Measurements from ENCODE around the gene SNAPC5. TPM values are rescaled to one million over a fixed set of nuclear protein-coding genes. Genes with fewer than 3 reads are reported as not detected.
"Not testable (repeated sequence)": the region's sequence is repeated elsewhere in the genome, so short reads cannot be mapped to it uniquely, and the experiment has no call there.

SNAPC5 gene
- total RNA-seq, 2 donors from 2014 or later = 23.6 to 27.0 TPM

GRCh38 chr15:66462627-66463026 lies 34.9 kb downstream of the SNAPC5 start:
- H3K9me3 ChIP-seq = no peaks in the 10 kb centered on the region
- H3K27ac ChIP-seq = no peak overlapping the region
- no peak overlapping the region for H3K4me3 ChIP-seq
- TF ChIP-seq POLR2A (IDR thresholded peaks at IDR 0.05) = no peak
- TF ChIP-seq, protein P1, sequence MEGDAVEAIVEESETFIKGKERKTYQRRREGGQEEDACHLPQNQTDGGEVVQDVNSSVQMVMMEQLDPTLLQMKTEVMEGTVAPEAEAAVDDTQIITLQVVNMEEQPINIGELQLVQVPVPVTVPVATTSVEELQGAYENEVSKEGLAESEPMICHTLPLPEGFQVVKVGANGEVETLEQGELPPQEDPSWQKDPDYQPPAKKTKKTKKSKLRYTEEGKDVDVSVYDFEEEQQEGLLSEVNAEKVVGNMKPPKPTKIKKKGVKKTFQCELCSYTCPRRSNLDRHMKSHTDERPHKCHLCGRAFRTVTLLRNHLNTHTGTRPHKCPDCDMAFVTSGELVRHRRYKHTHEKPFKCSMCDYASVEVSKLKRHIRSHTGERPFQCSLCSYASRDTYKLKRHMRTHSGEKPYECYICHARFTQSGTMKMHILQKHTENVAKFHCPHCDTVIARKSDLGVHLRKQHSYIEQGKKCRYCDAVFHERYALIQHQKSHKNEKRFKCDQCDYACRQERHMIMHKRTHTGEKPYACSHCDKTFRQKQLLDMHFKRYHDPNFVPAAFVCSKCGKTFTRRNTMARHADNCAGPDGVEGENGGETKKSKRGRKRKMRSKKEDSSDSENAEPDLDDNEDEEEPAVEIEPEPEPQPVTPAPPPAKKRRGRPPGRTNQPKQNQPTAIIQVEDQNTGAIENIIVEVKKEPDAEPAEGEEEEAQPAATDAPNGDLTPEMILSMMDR (IDR thresholded peaks at IDR 0.05) = no peak
- TF ChIP-seq POLR2AphosphoS5 (IDR thresholded peaks at IDR 0.05) = no peak
- intact Hi-C loops (cut with DNase I) = no loop called here
- no peak for DNase-seq (ENCODE audit: low spot score)
- WGBS = 67% methylated on average over 4 of the region's 4 CpGs
- no peaks in the 10 kb centered on the region for H3K27me3 ChIP-seq (replicated peaks; ENCODE audit: insufficient read depth)
- no peaks in the 10 kb centered on the region for H3K4me1 ChIP-seq (replicated peaks)
- no peaks in the 10 kb centered on the region for H3K36me3 ChIP-seq

DNA sequence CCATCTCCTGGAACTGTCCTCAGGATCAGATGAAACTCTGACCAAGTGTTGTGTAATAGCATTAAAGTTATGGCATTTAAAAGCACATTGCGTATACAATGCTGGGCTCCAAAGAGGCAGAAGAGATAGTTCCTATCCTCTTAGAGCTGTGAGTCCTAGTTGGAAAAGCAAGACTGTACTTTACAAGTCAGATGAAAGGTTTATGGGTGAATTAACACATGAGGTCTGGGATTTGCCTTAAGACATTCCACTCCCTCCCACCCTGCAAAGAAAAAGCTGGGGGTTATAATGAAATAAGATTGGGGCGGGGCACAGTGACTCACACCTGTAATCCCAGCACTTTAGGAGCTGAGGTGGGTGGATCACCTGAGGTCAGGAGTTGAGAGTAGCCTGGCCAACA lies 35.6 kb downstream of the SNAPC5 start:
- WGBS = 80% methylated on average over 2 of the region's 2 CpGs
- no peak overlapping the region for H3K27ac ChIP-seq
- no peaks in the 10 kb centered on the region for H3K27me3 ChIP-seq (replicated peaks; ENCODE audit: insufficient read depth)
- TF ChIP-seq POLR2AphosphoS5 (IDR thresholded peaks at IDR 0.05) (no peak), POLR2A (IDR thresholded peaks at IDR 0.05) (no peak)
- TF ChIP-seq, protein P1 (IDR thresholded peaks at IDR 0.05) = no peak
- no peak overlapping the region for H3K4me3 ChIP-seq
- H3K4me1 ChIP-seq (replicated peaks) = no peaks in the 10 kb centered on the region
- DNase-seq (ENCODE audit: low spot score) = no peak
- H3K36me3 ChIP-seq = no peaks in the 10 kb centered on the region
- no peaks in the 10 kb centered on the region for H3K9me3 ChIP-seq
- intact Hi-C loops (cut with DNase I) = no loop called here

DNA sequence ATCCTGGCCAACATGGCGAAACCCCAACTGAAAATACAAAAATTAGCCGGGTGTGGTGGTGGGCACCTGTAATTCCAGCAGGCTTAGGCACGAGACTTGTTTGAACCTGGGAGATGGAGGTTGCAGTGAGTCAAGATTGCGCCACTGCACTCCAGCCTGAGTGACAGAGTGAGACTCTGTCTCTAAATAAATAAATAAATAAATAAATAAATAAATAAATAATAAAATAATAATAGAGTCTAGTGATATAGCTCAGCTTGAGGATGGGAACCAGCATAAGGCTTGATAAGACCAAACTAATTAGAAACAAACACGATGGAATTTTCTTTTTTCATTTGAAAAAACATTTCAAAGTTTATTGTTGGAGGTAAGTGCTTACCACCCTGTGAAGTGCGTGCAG lies 36.3 kb downstream of the SNAPC5 start:
- H3K36me3 ChIP-seq; H3K27ac ChIP-seq; H3K4me3 ChIP-seq; H3K4me1 ChIP-seq (replicated peaks); H3K9me3 ChIP-seq; intact Hi-C loops (cut with DNase I); DNase-seq (ENCODE audit: low spot score); H3K27me3 ChIP-seq (replicated peaks; ENCODE audit: insufficient read depth): not testable (repeated sequence)
- WGBS = 96% methylated on average over 6 of the region's 6 CpGs

GRCh38 chr15:66459818-66460615 lies 37.5 kb downstream of the SNAPC5 start:
- TF ChIP-seq POLR2A (IDR thresholded peaks at IDR 0.05) (no peak), POLR2AphosphoS5 (IDR thresholded peaks at IDR 0.05) (no peak)
- TF ChIP-seq, protein P1 (IDR thresholded peaks at IDR 0.05) = no peak
- Histone ChIP-seq H3K4me1 (replicated peaks) (no peaks in the 10 kb centered on the region), H3K36me3 (no peaks in the 10 kb centered on the region), H3K9me3 (no peaks in the 10 kb centered on the region), H3K27ac (no peak overlapping the region), H3K4me3 (no peak overlapping the region), H3K27me3 (replicated peaks; ENCODE audit: insufficient read depth) (no peaks in the 10 kb centered on the region)
- 86% methylated on average over 3 of the region's 3 CpGs for WGBS
- intact Hi-C loops (cut with DNase I) = no loop called here
- no peak for DNase-seq (ENCODE audit: low spot score)

- no peak for TF ChIP-seq POLR2A (IDR thresholded peaks at IDR 0.05)
- TF ChIP-seq, protein P1 (IDR thresholded peaks at IDR 0.05) = no peak
- TF ChIP-seq POLR2AphosphoS5 (IDR thresholded peaks at IDR 0.05) = no peak
- H3K9me3 ChIP-seq = no peaks in the 10 kb centered on the region
- no peaks in the 10 kb centered on the region for H3K36me3 ChIP-seq
- no peaks in the 10 kb centered on the region for H3K4me1 ChIP-seq (replicated peaks)
- no peak overlapping the region for H3K27ac ChIP-seq
- no peak for DNase-seq (ENCODE audit: low spot score)
- intact Hi-C loops (cut with DNase I) = no loop called here
- H3K4me3 ChIP-seq = no peak overlapping the region
- no peaks in the 10 kb centered on the region for H3K27me3 ChIP-seq (replicated peaks; ENCODE audit: insufficient read depth)
- WGBS = 88% methylated on average over 3 of the region's 3 CpGs
Measured at GRCh38 chr15:66456211-66456610, 41.4 kb downstream of the SNAPC5 start.

All from prostate gland (tissue), 2 donors.